B cell (primary cell): ENCODE data around the gene ACBD5. TPM values are rescaled to one million over a fixed set of nuclear protein-coding genes. Genes with fewer than 3 reads are reported as not detected.

Experiments used
- ATAC-seq: fragments of 200-7000 bp; cut with Tn5 transposase; one replicate; pipeline ENCODE4 v1.10.0; 2021; ENCODE audit warnings: low read depth, mild to moderate bottlenecking, moderate number of reproducible peaks, moderate library complexity
- CTCF ChIA-PET: fragments of 350-600 bp; sonication (Branson Sonifier 250); formaldehyde crosslinking; loops from one replicate; lab custom pipeline; 2021; ENCODE audit warnings: antibody characterized with exemption, inconsistent platforms; lab: Charles Lee
- POLR2A ChIA-PET: fragments of 350-600 bp; sonication (Branson Sonifier 250); formaldehyde crosslinking; loops from one replicate; lab custom pipeline; 2021; ENCODE audit warnings: antibody characterized with exemption; lab: Charles Lee
- DNase-seq: peaks from one replicate; pipeline ENCODE4 v3.0.0; 2013
- H2AFZ ChIP-seq: 2 replicates; pipeline ENCODE4 v1.6.1; 2012; ENCODE audit warnings: mild to moderate bottlenecking, low read depth, low read length; ENCODE audit not compliant: insufficient read depth, poor library complexity, severe bottlenecking
- H3K27ac ChIP-seq, 2 donors: 1 replicate in 1 of 2; 2 replicates in 1 of 2; pipeline ENCODE4 v1.5.1; 2012 to 2013; ENCODE audit warnings: low read length in 2 of 2, mild to moderate bottlenecking in 2 of 2, moderate library complexity in 1 of 2
- H3K27me3 ChIP-seq, 4 experiments: fragments of 200-600 bp in 1 of 4; sonication (generic) in 1 of 4; replicated peaks in 1 of 4; 1 replicate in 2 of 4; 2 replicates in 2 of 4; pipeline versions ENCODE4 v1.6.1 to v1.7.0; 2013 to 2016; ENCODE audit warnings: low read length in 3 of 4, mild to moderate bottlenecking in 2 of 4, mixed read lengths in 1 of 4, moderate library complexity in 1 of 4; ENCODE audit not compliant: insufficient read depth in 4 of 4, control insufficient read depth in 3 of 4; ENCODE audit errors: control extremely low read depth in 1 of 4
- H3K36me3 ChIP-seq, 2 experiments: replicated peaks in 1 of 2; 1 replicate in 1 of 2; 2 replicates in 1 of 2; pipeline versions ENCODE4 v1.6.1 to v1.7.1; 2013; ENCODE audit warnings: low read length in 1 of 2; ENCODE audit not compliant: insufficient read depth in 2 of 2, control insufficient read depth in 1 of 2; ENCODE audit errors: control extremely low read depth in 1 of 2, extremely low read depth in 1 of 2
- H3K4me1 ChIP-seq, 2 donors: fragments of 200-600 bp in 1 of 2; sonication (generic) in 1 of 2; 1 replicate in 1 of 2; 2 replicates in 1 of 2; pipeline versions ENCODE4 v1.5.1 to v1.6.1; 2013 to 2017; ENCODE audit warnings: low read length in 2 of 2; ENCODE audit not compliant: control insufficient read depth in 2 of 2, insufficient read depth in 2 of 2
- H3K4me2 ChIP-seq: replicated peaks from 2 replicates; pipeline ENCODE3; 2012; ENCODE audit warnings: mild to moderate bottlenecking, low read depth, low read length; ENCODE audit not compliant: poor library complexity, severe bottlenecking
- H3K4me3 ChIP-seq, 5 experiments: fragments of 200-600 bp in 1 of 5; sonication (generic) in 1 of 5; 1 replicate in 3 of 5; 2 replicates in 2 of 5; pipeline versions ENCODE4 v1.5.1 to v1.7.0; 2011 to 2016; ENCODE audit warnings: low read length in 4 of 5, mild to moderate bottlenecking in 4 of 5, low read depth in 2 of 5, control low read depth in 1 of 5, moderate library complexity in 1 of 5; ENCODE audit not compliant: insufficient read depth in 1 of 5; ENCODE audit errors: control extremely low read depth in 1 of 5, extremely low read depth in 1 of 5
- H3K79me2 ChIP-seq: fragments of 200-600 bp; sonication (generic); one replicate; pipeline ENCODE4 v1.6.0; 2016; ENCODE audit warnings: low read length; ENCODE audit not compliant: control insufficient read depth, insufficient read depth
- H3K9ac ChIP-seq: fragments of 200-600 bp; sonication (generic); 2 replicates; pipeline ENCODE4 v1.6.1; 2017; ENCODE audit warnings: mild to moderate bottlenecking, low read length, moderate library complexity
- H3K9me3 ChIP-seq, 3 donors: one replicate each; pipeline versions ENCODE4 v1.6.1 to v1.7.1; 2013; ENCODE audit warnings: low read length in 2 of 3; ENCODE audit not compliant: control insufficient read depth in 2 of 3, insufficient read depth in 1 of 3; ENCODE audit errors: control extremely low read depth in 1 of 3
- H4K20me1 ChIP-seq: 2 replicates; pipeline ENCODE4 v1.6.0; 2012; ENCODE audit warnings: mild to moderate bottlenecking, low read length; ENCODE audit not compliant: insufficient read depth, control insufficient read depth, poor library complexity, severe bottlenecking
- H3K27ac Mint-ChIP-seq: one replicate; pipeline ENCODE4 v1.8.0; 2021; ENCODE audit warnings: mixed read lengths
- H3K27me3 Mint-ChIP-seq: one replicate; pipeline ENCODE4 v1.8.0; 2021; ENCODE audit warnings: mixed read lengths
- H3K4me1 Mint-ChIP-seq: one replicate; pipeline ENCODE4 v1.8.0; 2021; ENCODE audit warnings: mixed read lengths
- H3K4me3 Mint-ChIP-seq: one replicate; pipeline ENCODE4 v1.8.0; 2021; ENCODE audit warnings: mixed read lengths
- H3K9me3 Mint-ChIP-seq: one replicate; pipeline ENCODE4 v1.8.0; 2022; ENCODE audit warnings: mixed read lengths; ENCODE audit not compliant: insufficient read depth
- CTCF ChIP-seq: fragments of 200-600 bp; IDR thresholded peaks from one replicate; pipeline ENCODE4 v1.8.0; 2022; ENCODE audit warnings: antibody characterized with exemption, mild to moderate bottlenecking
- EZH2 ChIP-seq: IDR thresholded peaks from 2 replicates; pipeline ENCODE4 v1.6.1; 2012; ENCODE audit warnings: borderline replicate concordance, low read depth, mild to moderate bottlenecking, moderate library complexity, low read length; ENCODE audit not compliant: insufficient read depth, poor library complexity, severe bottlenecking
- WGBS: methylation state at CpG from one replicate; pipeline ENCODE4 v1.1.5; 2013; ENCODE audit warnings: missing lambda C conversion rate; ENCODE audit not compliant: insufficient coverage; 5-methylcytosine and 5-hydroxymethylcytosine counted together
- intact Hi-C: fragments of 100-400 bp; cut with micrococcal nuclease; formaldehyde crosslinking; loops from one replicate; pipeline ENCODE4 v1.10.0; 2022
- polyA minus RNA-seq: library from RNA; depleted of rRNA, polyadenylated mRNA; stranded (reverse); fragments of >200 nt; gene quantifications from 2 replicates; pipeline ENCODE4 v1.2.3, GENCODE V29; 2012
- polyA plus RNA-seq: library from polyadenylated mRNA; depleted of rRNA; stranded (reverse); fragments of >200 nt; gene quantifications from 2 replicates; pipeline ENCODE4 v1.2.3, GENCODE V29; 2012
- total RNA-seq, 2 donors: library from RNA; stranded (reverse); fragments of 120-200 nt in 1 of 2; gene quantifications; 1 replicate in 1 of 2; 2 replicates in 1 of 2; pipeline versions ENCODE4 v1.2.3 to v1.2.4, GENCODE V29; 2013 to 2022

Gene ACBD5
- total RNA-seq, result 24.0 and 27.4 TPM in 2 replicates
- 21.2 TPM for total RNA-seq (2013)
- 8.2 and 18.2 TPM in 2 replicates for polyA plus RNA-seq
- polyA minus RNA-seq, result 7.6 and 12.6 TPM in 2 replicates

GRCh38 chr10:27240212-27241009 is at the start of gene ACBD5:
Gene ACBD5 (minus strand): TSS chr10:27240797. CDS start chr10:27240688, 109 bp downstream.
- Histone ChIP-seq H3K4me3 (peak within 1 kb of the TSS; percentile 78 to 97 (median 91)), H3K9ac (peak within 1 kb of the TSS; percentile 95), H3K4me1 (peaks cover 17 to 27% of the 10 kb centered on the region in 2 donors), H3K4me2 (peak within 1 kb of the TSS; percentile 89), H3K27ac (peak within 1 kb of the TSS; percentile 93 to 97), H3K9me3 (no peaks in the 10 kb centered on the region), H3K79me2 (peaks cover 43% of the 10 kb centered on the region), H2AFZ (peak within 1 kb of the TSS; percentile 85), H3K27me3 (no peaks in the 10 kb centered on the region), H4K20me1 (no peaks in the 10 kb centered on the region), H3K36me3 (no peaks in the 10 kb centered on the region)
- intact Hi-C loops, result loop anchor here (2.0 to 5.0 kb wide), 7 partner anchors 16 to 1062 kb away; partner anchors contain the start of genes ANKRD26, APBB1IP, MPP7 and PDSS1
- TF ChIP-seq CTCF, result no peak
- no peak for TF ChIP-seq EZH2
- ChIA-PET POLR2A (interaction anchor here (1.2 to 1.9 kb wide), 2 partner anchors 12 to 86 kb away, joined by 5 to 19 read pairs; partner anchors contain the start of genes MASTL and YME1L1), CTCF (interaction anchor here (0.9 to 3.3 kb wide), 6 partner anchors 9 to 86 kb away, joined by 3 to 14 read pairs (median 4); partner anchors contain the start of gene YME1L1)
- Mint-ChIP-seq H3K9me3 (no peaks in the 10 kb centered on the region), H3K27ac (peak within 1 kb of the TSS; percentile 100), H3K27me3 (no peaks in the 10 kb centered on the region), H3K4me3 (peak within 1 kb of the TSS; percentile 95), H3K4me1 (peaks cover 42% of the 10 kb centered on the region)
- ATAC-seq (peak; percentile 57), DNase-seq (peak; percentile 89)
- WGBS, result under 1% methylated on average over 55 of the region's 64 CpGs
